ENCODE results near the gene CA10. TPM values are rescaled to one million over a fixed set of nuclear protein-coding genes. Genes with fewer than 3 reads are reported as not detected.

Gene CA10
- total RNA-seq, 1 donor = not detected

DNA sequence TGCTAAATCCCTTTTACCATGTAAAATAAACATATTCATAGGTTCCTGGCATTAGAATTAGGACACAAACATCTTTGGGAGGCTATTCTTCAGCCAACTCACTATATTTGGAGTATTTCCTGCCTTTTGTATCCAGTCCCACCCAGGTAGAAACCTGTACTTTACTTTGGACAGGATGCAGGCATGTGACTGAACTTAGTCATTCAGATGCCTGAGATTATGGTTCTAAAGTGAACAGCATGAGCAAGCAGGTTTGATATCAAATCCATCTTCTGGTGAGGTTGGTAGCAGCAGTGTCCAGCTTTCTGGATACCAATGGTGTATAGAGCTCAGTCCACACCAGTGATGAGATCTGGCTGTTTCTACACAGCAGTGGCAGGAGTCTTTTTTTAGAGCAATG, 20.2 kb downstream of the CA10 start:
- DNase-seq (ENCODE audit: low read depth) = no peak
- no peak overlapping the region for H3K4me3 ChIP-seq (ENCODE audit: low read depth, low read length)

GRCh38 chr17:52136166-52136565, 22.3 kb downstream of the CA10 start:
- TF ChIP-seq CTCF (IDR thresholded peaks at IDR 0.05; ENCODE audit: insufficient read depth, low read depth, low read length) = no peak
- no peak overlapping the region for H3K4me3 ChIP-seq (ENCODE audit: low read depth, low read length)
- DNase-seq (ENCODE audit: low read depth) = no peak

More for the DNA sequence above, 20.2 kb downstream of the CA10 start:
- TF ChIP-seq CTCF (IDR thresholded peaks at IDR 0.05; ENCODE audit: insufficient read depth, low read depth, low read length) = no peak

DNA sequence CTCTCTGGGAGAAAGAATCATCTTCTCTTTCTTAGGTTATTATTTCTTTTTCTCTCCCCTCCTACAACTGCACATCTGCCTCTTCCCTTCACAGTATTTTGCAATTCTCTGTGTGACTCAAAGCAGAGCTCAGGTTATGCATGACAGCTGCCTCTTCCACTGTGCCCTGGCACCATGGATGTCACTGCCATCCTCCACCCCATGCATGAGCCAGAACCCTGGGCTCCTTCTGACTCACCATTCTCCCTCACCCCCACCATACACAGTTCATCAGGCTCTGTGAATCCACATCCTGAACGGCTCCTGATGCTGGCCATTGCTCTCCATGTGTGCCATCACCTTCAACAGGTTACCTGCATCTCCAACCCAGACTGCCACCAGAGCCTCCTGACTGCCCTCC, 23.9 kb downstream of the CA10 start:
- no peak for TF ChIP-seq CTCF (IDR thresholded peaks at IDR 0.05; ENCODE audit: insufficient read depth, low read depth, low read length)
- H3K4me3 ChIP-seq (ENCODE audit: low read depth, low read length) = no peak overlapping the region
- DNase-seq (ENCODE audit: low read depth) = no peak

GRCh38 chr17:52128721-52129120, 29.8 kb downstream of the CA10 start:
- H3K4me3 ChIP-seq (ENCODE audit: low read depth, low read length) = no peak overlapping the region
- TF ChIP-seq CTCF (IDR thresholded peaks at IDR 0.05; ENCODE audit: insufficient read depth, low read depth, low read length) = no peak
- DNase-seq (ENCODE audit: low read depth) = no peak

- no peak overlapping the region for H3K4me3 ChIP-seq (ENCODE audit: low read depth, low read length)
- DNase-seq (ENCODE audit: low read depth) = no peak
- TF ChIP-seq CTCF (IDR thresholded peaks at IDR 0.05; ENCODE audit: insufficient read depth, low read depth, low read length) = no peak
Measured at GRCh38 chr17:52124993-52125392, 33.5 kb downstream of the CA10 start.

DNA sequence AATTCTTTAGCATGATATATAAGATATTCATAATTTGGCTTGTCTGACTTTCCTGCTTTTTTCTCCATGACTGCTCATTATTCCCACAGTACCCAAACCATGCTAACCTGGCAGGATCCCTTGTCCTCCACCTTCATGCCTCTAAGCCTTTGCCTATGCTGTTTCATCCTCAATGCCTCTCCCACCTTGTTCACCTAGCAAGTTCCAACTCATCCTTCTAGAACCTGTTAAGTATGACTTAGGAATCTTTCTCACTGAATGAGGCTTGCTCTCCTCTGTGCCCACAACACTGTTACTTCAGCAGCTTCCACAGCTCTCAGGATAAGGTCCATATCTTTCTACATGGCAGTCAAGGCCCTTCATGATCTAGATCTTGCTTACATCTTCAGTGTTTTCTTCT, 34.0 kb downstream of the CA10 start:
- no peak for TF ChIP-seq CTCF (IDR thresholded peaks at IDR 0.05; ENCODE audit: insufficient read depth, low read depth, low read length)
- no peak for DNase-seq (ENCODE audit: low read depth)
- H3K4me3 ChIP-seq (ENCODE audit: low read depth, low read length) = no peak overlapping the region

GRCh38 chr17:52120465-52120864, 38.0 kb downstream of the CA10 start:
- H3K4me3 ChIP-seq (ENCODE audit: low read depth, low read length) = no peak overlapping the region
- no peak for TF ChIP-seq CTCF (IDR thresholded peaks at IDR 0.05; ENCODE audit: insufficient read depth, low read depth, low read length)
- DNase-seq (ENCODE audit: low read depth) = no peak
